ENCODE measurements around the gene PCK1. TPM values are rescaled to one million over a fixed set of nuclear protein-coding genes. Genes with fewer than 3 reads are reported as not detected.
A peak's percentile ranks its signal among the peaks of the same experiment; 100 is the strongest.

Gene PCK1
- total RNA-seq, 1 experiment from 2014 or later = not detected

DNA sequence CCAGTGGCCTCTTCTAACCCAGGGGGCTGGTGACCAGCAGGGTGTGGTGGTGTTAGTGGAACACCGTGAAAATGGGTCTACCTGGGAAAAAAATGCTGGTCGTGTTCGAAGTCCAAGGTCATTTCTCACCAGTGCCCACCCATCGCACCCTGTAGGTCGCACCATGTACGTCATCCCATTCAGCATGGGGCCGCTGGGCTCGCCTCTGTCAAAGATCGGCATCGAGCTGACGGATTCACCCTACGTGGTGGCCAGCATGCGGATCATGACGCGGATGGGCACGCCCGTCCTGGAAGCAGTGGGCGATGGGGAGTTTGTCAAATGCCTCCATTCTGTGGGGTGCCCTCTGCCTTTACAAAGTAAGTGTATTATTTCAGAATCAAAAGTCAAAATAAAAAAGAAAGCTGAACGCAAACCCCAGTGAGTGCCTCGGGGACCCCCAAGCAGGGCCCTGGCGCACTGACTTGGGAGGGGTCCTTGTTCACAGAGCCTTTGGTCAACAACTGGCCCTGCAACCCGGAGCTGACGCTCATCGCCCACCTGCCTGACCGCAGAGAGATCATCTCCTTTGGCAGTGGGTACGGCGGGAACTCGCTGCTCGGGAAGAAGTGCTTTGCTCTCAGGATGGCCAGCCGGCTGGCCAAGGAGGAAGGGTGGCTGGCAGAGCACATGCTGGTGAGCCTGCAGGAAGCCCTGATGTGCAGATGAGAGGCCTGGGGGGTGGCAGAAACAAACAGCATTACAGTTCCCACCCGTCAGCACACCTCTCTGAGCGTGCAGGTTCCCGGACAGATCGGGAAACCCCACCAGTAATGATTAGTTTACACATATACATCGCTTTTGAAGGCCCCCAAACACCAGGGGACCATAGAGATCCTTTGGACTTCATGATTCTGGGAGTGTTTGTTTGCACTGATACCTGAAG is 1.9 kb downstream of the PCK1 start:
- no peak for TF ChIP-seq CTCF (conservative IDR thresholded peaks at IDR 0.05)
- no peak overlapping the region for H3K18ac ChIP-seq (ENCODE audit: insufficient read length, low read depth, low read length)
- H4K20me1 ChIP-seq (ENCODE audit: control insufficient read depth, insufficient read depth, insufficient read length) = no peaks in the 10 kb centered on the region
- Mint-ChIP-seq H3K4me3 (no peak overlapping the region), H3K27ac (no peak overlapping the region), H3K36me3 (ENCODE audit: insufficient read depth in 1 of 3, low read depth in 3 of 3) (no peaks in the 10 kb centered on the region), H3K27me3 (ENCODE audit: low read depth) (peaks cover 15% of the 10 kb centered on the region), H3K4me1 (no peaks in the 10 kb centered on the region), H3K9me3 (no peaks in the 10 kb centered on the region)
- no peak overlapping the region for H4K8ac ChIP-seq (replicated peaks; ENCODE audit: insufficient read length, low read depth, low read length)
- H3K79me2 ChIP-seq (ENCODE audit: insufficient read depth, low read length) = no peaks in the 10 kb centered on the region
- no peaks in the 10 kb centered on the region for H3K23me2 ChIP-seq (ENCODE audit: insufficient read length, low read depth, low read length, poor library complexity, severe bottlenecking)
- no CpG with 5 or more reads among the region's 35 CpGs for WGBS (ENCODE audit: extremely low coverage, insufficient read length, low lambda C conversion rate)
- no peak overlapping the region for H3K23ac ChIP-seq (ENCODE audit: insufficient read length, low read depth, low read length)
- DNase-seq = no peak
- H3K4ac ChIP-seq (ENCODE audit: low read depth, low read length) = no peak overlapping the region
- no peaks in the 10 kb centered on the region for H3K4me1 ChIP-seq (ENCODE audit: insufficient read depth, low read length)
- H2BK5ac ChIP-seq (ENCODE audit: insufficient read length, low read length) = no peak overlapping the region
- H3K9ac ChIP-seq (ENCODE audit: extremely low read depth, insufficient read length, low read length) = no peak overlapping the region
- H3K14ac ChIP-seq (ENCODE audit: insufficient read depth, low read length) = peak overlapping the region; percentile 27; the same call in 1 of the 2 replicates
- no peak overlapping the region for H2BK120ac ChIP-seq (ENCODE audit: low read depth, low read length, poor library complexity, severe bottlenecking)
- H3K27ac ChIP-seq (ENCODE audit: insufficient read length, low read depth, low read length) = no peak overlapping the region
- H4K5ac ChIP-seq (ENCODE audit: insufficient read length, low read depth, low read length) = no peak overlapping the region
- no peak overlapping the region for H2BK15ac ChIP-seq (ENCODE audit: low read depth, low read length)
- no peak overlapping the region for H4K91ac ChIP-seq (ENCODE audit: insufficient read length, low read depth, low read length)
- no peak overlapping the region for H3K56ac ChIP-seq (ENCODE audit: insufficient read length, low read depth, low read length)
- H2BK12ac ChIP-seq (ENCODE audit: insufficient read length, low read depth, low read length) = no peak overlapping the region
- no peak overlapping the region for H2BK20ac ChIP-seq (ENCODE audit: low read depth, low read length, poor library complexity, severe bottlenecking)
- H3K9me3 ChIP-seq (ENCODE audit: control insufficient read depth, low read depth, low read length) = no peaks in the 10 kb centered on the region
- H3K4me2 ChIP-seq (ENCODE audit: insufficient read depth, insufficient read length, low read length) = no peak overlapping the region
- H2AK5ac ChIP-seq (ENCODE audit: insufficient read length, low read length) = no peak overlapping the region
- H2AFZ ChIP-seq (ENCODE audit: low read length) = no peak overlapping the region
- H3K27me3 ChIP-seq (ENCODE audit: insufficient read depth, low read length) = no peaks in the 10 kb centered on the region
- H3K79me1 ChIP-seq (ENCODE audit: insufficient read depth, low read depth, low read length, poor library complexity, severe bottlenecking) = no peaks in the 10 kb centered on the region
- no peak overlapping the region for H3T11ph ChIP-seq (ENCODE audit: low read length)

Data from H9 (cell line).